ENCODE measurements around the gene MILR1. TPM values are rescaled to one million over a fixed set of nuclear protein-coding genes. Genes with fewer than 3 reads are reported as not detected.

MILR1 gene
- polyA plus RNA-seq, 2 of the 4 experiments (the other 2 are of a cell fraction) = 2.3 to 12.2 TPM

- FAIRE-seq = no peak
- WGBS (ENCODE audit: missing lambda C conversion rate) = 89% methylated on average over 2 of the region's 2 CpGs
- H3K4me1 ChIP-seq = no peaks in the 10 kb centered on the region
- ATAC-seq = no peak
- TF ChIP-seq ZFP36 (IDR thresholded peaks at IDR 0.05; ENCODE audit: borderline replicate concordance, partially characterized antibody) = peak; percentile 55
- TF ChIP-seq KDM1A (IDR thresholded peaks at IDR 0.05; ENCODE audit: low read depth) = peak; percentile 67; the same call in 1 of the 2 replicates
- no peak for TF ChIP-seq BCL3 (IDR thresholded peaks at IDR 0.05)
- POLR2A ChIA-PET = no interaction called here
- no peak overlapping the region for H3K4me3 ChIP-seq
- H3K9me3 ChIP-seq = no peaks in the 10 kb centered on the region
- no peak overlapping the region for H3K27ac ChIP-seq
- DNase-seq (ENCODE audit: low read depth in 1 of 2, low spot score in 1 of 2) = no peak
- H3K4me2 ChIP-seq = no peak overlapping the region
- CTCF ChIA-PET = interaction anchor here (0.9 to 13.8 kb wide), 8 partner anchors 8 to 496 kb away, joined by 3 to 776 read pairs (median 4); no protein-coding TSS in a partner anchor
These were observed 36.0 kb upstream of the MILR1 start for GRCh38 chr17:64412944-64413381.

GRCh38 chr17:64413513-64413912, 35.4 kb upstream of the MILR1 start:
- ChIA-PET CTCF (interaction anchor here (0.9 to 13.8 kb wide), 4 partner anchors 7 to 497 kb away, joined by 3 to 776 read pairs (median 34); no protein-coding TSS in a partner anchor), POLR2A (no interaction called here)
- Histone ChIP-seq H3K4me3 (no peak overlapping the region), H3K27ac (no peak overlapping the region), H3K4me2 (no peak overlapping the region), H3K4me1 (no peaks in the 10 kb centered on the region), H3K9me3 (no peaks in the 10 kb centered on the region)
- DNase-seq (ENCODE audit: low read depth in 1 of 2, low spot score in 1 of 2) (no peak), FAIRE-seq (no peak), ATAC-seq (no peak)
- TF ChIP-seq CBX2 (IDR thresholded peaks at IDR 0.05; ENCODE audit: borderline replicate concordance, low read depth) (no peak), EP300 (IDR thresholded peaks at IDR 0.05) (no peak), RNF2 (IDR thresholded peaks at IDR 0.05; ENCODE audit: borderline replicate concordance, low read depth) (no peak), HOXB13 (CRISPR knock-in tag; IDR thresholded peaks at IDR 0.05; ENCODE audit: low read depth) (no peak)
- WGBS (ENCODE audit: missing lambda C conversion rate) = 55% methylated on average over 4 of the region's 4 CpGs

DNA sequence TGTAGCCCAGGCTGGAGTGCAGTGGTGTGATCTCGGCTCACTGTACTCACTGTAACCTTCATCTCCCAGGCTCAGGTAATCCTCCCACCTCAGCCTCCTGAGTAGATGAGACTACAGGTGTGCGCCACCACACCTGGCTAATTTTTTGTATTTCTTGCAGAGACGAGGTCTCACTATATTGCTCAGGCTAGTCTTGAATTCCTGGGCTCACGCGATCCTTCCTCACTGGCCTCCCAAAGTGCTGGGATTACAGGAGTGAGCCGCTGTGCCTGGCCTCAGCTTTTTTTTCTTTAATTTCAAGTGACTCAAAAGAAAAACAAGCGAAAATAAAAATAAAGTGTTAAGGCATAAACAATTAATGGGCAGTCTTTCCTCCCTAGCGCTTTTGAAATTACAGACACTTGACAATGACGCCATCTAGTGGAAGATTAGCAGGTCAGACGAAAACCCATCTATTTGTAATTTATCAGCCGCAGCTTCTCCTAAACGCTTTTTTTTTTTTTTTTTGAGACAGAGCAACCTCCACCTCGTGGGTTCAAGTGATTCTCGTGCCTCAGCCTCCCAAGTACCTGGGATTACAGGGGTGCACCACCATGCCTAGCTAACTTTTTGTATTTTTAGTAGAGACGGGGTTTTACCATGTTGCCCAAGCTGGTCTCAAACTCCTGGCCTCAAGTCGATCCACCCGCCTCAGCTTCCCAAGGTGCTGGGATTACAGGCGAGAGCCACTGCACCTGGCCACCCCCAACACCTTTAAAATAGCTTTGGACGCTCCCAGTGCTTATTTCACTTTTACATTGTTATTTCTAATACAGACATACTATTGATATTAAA, 30.2 kb upstream of the MILR1 start:
- DNase-seq (ENCODE audit: low read depth in 1 of 2, low spot score in 1 of 2) = peak; percentile 75 to 77

More for the DNA sequence above, 30.2 kb upstream of the MILR1 start:
- no peak overlapping the region for H3K4me3 ChIP-seq
- 23% methylated on average over 19 of the region's 19 CpGs for WGBS (ENCODE audit: missing lambda C conversion rate)
- FAIRE-seq (no peak), ATAC-seq (peak; percentile 64 to 71; a peak in 5 of 6 replicates)
- no peaks in the 10 kb centered on the region for H3K4me1 ChIP-seq
- TF ChIP-seq FOXS1 (CRISPR knock-in tag; IDR thresholded peaks at IDR 0.05) = no peak
- peak; percentile 90 for TF ChIP-seq SMC3 (IDR thresholded peaks at IDR 0.05)
- no peak for TF ChIP-seq ZFP36 (IDR thresholded peaks at IDR 0.05; ENCODE audit: borderline replicate concordance, partially characterized antibody)
- TF ChIP-seq USF2 (IDR thresholded peaks at IDR 0.05) = no peak
- peak; percentile 96 for TF ChIP-seq RAD21 (conservative IDR thresholded peaks at IDR 0.05 in 1 of 2, IDR thresholded peaks at IDR 0.05 in 1 of 2)
- peak; percentile 99 for TF ChIP-seq CTCF (IDR thresholded peaks at IDR 0.05)
- TF ChIP-seq MYC (IDR thresholded peaks at IDR 0.05; ENCODE audit: borderline replicate concordance, low read length) = no peak
- TF ChIP-seq, protein P1, sequence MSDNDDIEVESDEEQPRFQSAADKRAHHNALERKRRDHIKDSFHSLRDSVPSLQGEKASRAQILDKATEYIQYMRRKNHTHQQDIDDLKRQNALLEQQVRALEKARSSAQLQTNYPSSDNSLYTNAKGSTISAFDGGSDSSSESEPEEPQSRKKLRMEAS (IDR thresholded peaks at IDR 0.05) = no peak
- ChIA-PET POLR2A (interaction anchor here (0.6 to 4.4 kb wide), 6 partner anchors 73 to 274 kb away, joined by 3 to 32 read pairs (median 4); partner anchors contain the start of genes CEP95, DDX5 and POLG2), CTCF (interaction anchor here (0.6 to 13.8 kb wide), 64 partner anchors 9 to 543 kb away, joined by 3 to 776 read pairs (median 6); partner anchors contain the start of genes CEP95, DDX5, MILR1 and POLG2)
- H3K27ac ChIP-seq = no peak overlapping the region
- no peaks in the 10 kb centered on the region for H3K9me3 ChIP-seq
- H3K4me2 ChIP-seq = peak overlapping the region; percentile 49

Measured in A549 (cell line).